NCI-H2081 treated with DMSO at 0.1 percent for 48 hours (cell line): ENCODE results near the gene PRR18.
"Not testable (repeated sequence)": the region's sequence is repeated elsewhere in the genome, so short reads cannot be mapped to it uniquely, and the experiment has no call there.

Experiments
- DNase-seq: peaks from one replicate; lab custom pipeline; 2025; lab: John Stamatoyannopoulos, UW

The PRR18 gene

DNA sequence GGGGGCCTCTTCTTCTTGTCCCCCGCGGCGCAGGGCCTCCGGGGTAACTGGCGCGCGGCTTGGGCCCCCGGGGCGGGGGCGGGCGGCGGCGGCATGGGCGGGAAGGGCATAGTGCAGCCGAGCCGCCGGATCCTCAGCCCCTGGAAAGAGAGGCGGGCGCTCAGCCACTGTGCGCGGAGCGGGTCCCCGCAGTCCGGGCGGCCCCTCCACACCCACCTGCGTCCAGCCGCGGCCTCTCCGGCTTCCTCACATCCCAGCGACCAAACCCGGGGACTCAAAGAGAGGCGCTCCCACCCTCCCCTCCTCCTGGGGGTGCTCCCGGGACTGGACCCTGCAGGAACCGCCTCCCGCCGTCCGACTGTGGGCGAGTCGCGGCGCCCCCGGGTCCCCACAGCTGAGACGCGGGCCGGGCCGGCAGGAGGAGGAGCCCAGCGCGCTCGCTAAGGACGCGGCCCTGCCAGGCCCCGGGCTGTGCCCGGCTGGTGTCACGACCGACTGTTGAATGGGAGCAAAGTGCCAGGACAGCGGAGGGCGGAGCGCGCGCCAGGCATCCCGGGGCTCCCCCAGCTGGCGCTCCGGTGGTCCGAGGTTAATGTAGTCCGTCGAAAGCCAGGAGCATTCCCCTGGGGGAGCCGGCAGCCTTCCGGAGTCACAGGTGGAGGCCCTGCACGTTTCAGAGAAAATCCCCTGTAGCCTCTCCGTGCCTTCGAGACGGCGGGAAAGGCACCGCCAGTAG lies at the start of gene PRR18:
TSS of gene PRR18 (minus strand) at position 360 of the 736 bp plus-strand sequence. CDS start at position 110, 250 bp downstream.
- no peak for DNase-seq

DNA sequence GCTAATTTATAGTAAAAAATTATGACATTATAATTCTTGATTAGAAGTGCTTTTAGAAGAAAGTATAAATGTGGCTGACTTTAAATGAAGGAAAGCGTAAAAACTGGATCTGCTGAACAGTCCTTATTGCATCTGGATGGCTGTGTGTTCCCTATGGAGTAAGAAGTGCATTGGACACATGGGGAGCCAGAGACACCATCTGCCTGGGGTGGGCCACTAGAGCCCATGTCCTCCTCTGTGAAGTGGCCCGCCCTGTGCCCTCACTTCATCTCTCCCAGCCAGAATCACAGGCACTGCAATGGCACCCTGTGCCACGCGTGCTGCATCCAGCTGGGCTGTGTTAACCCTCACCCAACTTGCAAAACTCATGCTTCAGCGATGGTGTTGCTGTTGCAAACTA lies 47.4 kb upstream of the PRR18 start:
- DNase-seq = no peak

- no peak for DNase-seq
Measured at GRCh38 chr6:166354965-166355364, 46.8 kb upstream of the PRR18 start.

- no peak for DNase-seq
Measured at GRCh38 chr6:166354143-166354542, 46.0 kb upstream of the PRR18 start.

- no peak for DNase-seq
Measured at GRCh38 chr6:166353507-166353906, 45.3 kb upstream of the PRR18 start.

DNA sequence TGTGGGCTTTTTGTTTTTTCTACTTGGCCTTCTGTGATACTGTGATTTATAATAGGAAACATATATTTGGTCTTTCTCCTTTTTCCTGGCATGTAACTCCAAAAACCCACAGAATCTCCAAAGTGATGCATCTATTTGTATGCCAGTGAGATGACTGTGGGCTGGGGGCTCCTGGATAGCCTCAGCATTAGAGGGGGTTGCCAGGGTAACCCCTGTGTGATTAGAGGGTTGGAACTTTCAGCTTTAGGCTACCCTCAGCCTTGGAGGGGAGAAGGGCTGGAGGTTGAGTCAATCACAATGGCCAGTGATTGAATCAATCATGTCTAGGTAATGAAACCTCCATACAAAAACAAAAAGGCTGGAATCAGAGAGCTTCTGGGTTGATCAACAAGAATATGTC lies 44.7 kb upstream of the PRR18 start:
- DNase-seq = no peak

GRCh38 chr6:166351715-166352285 lies 43.6 kb upstream of the PRR18 start:
- DNase-seq = peak; percentile 76

DNA sequence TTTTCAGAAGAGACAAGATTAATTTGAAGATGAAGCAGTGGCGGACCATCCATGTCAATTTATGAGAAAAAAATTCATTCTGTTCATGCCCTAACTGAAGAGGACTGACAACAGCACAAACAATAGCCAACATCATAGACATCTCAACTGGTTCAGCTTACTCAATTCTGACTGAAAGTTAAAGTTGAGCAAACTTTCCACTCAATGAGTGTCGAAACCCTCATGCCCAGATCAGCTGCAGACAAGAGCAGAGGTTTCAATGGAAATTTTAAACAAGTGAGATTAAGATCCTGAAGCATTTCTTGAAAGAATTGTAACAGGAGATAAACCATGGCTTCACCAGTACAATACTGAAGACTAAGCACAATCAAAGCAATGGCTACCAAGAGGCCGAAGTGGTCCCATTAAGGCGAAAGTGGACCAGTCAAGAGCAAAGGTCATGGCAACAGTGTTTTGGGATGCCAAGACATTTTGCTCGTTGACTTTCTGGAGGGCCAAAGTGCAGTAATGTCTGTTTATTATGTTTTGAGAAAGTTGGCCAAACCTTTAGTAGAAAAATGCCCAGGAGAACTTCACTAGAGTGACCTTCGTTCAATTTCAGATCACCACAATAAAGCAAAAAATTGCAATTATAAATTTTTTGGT lies 40.2 kb upstream of the PRR18 start:
- no peak for DNase-seq

DNA sequence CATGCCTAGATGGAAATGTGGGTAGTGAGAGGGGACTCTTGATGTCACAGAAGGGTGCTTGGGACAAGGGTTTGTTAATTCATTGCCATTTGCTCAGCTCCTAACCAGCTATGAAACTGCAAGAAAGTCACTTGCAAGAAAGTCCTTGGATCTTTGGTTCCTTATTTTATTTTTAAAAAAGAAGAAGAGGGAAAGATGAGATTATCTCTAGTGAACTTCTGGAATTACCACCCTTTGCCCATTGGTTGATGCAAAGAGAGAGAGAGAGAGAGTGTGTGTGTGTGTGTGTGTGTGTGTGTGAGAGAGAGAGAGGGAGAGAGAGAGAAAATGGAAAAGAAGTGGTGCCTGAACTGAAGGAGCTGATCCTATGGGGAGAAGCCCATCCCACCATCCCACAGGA lies 38.8 kb upstream of the PRR18 start:
- no peak for DNase-seq

GRCh38 chr6:166346449-166346848 lies 38.3 kb upstream of the PRR18 start:
- DNase-seq = no peak

- DNase-seq = not testable (repeated sequence)
Measured at GRCh38 chr6:166345672-166346071, 37.5 kb upstream of the PRR18 start.

GRCh38 chr6:166344921-166345320 lies 36.7 kb upstream of the PRR18 start:
- DNase-seq = not testable (repeated sequence)

GRCh38 chr6:166344240-166344639 lies 36.0 kb upstream of the PRR18 start:
- DNase-seq = no peak

GRCh38 chr6:166343150-166343487 lies 34.9 kb upstream of the PRR18 start:
- DNase-seq = no peak

- peak; percentile 11 for DNase-seq
Measured at GRCh38 chr6:166342349-166343149, 34.4 kb upstream of the PRR18 start, which contains the start of gene SFT2D1. SFT2D1 (minus strand) TSS chr6:166342545; CDS start chr6:166342481, 64 bp downstream.

DNA sequence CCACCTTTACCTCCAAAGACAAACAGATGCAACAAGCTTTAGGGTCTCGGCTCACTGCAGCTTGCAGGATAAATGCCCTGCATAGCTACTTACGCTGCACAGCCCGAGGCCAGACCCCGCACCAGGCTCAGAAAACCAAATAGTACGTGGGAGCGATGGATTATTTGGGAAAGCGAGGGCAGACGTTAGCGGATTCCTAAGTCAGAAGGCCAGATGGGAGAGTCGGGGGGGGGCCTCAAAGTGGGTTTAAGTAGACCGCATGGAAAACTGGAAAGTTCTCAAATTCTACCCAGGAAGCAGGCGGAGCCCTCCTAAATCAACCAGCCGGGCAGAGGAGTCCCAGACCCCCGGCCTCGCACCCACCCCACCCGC lies 33.8 kb upstream of the PRR18 start:
- DNase-seq = no peak

GRCh38 chr6:166341464-166341863 lies 33.3 kb upstream of the PRR18 start:
- DNase-seq = no peak

GRCh38 chr6:166338854-166339253 lies 30.7 kb upstream of the PRR18 start:
- no peak for DNase-seq

DNA sequence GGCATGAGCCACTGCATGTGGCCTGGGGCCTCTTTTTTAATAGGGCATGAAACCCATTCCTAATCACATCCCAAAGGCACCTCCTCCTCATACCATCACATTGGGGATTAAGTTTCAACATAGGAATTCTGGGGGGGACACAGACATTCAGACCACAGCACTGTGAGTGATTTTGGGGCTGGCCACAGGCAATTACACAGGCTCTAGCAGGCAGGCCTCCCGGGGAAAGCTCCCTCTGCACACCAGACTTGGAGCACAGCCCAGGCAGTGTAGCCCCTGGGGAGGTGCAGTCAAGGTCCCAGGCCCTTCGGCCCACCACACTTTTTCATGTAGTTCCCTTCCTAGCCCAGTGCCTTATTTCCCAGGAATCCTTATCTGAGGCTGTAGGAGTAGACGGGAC lies 28.7 kb upstream of the PRR18 start:
- DNase-seq = no peak

GRCh38 chr6:166335378-166336302 lies 27.4 kb upstream of the PRR18 start:
- DNase-seq = no peak

- no peak for DNase-seq
Measured at GRCh38 chr6:166334878-166335277, 26.7 kb upstream of the PRR18 start.
